ENCODE data around the gene KIAA0319L. TPM values are rescaled to one million over a fixed set of nuclear protein-coding genes. Genes with fewer than 3 reads are reported as not detected.

Gene KIAA0319L
- total and polyA plus RNA-seq, 2 experiments from 2014 or later, result 27.2 to 75.1 TPM

DNA sequence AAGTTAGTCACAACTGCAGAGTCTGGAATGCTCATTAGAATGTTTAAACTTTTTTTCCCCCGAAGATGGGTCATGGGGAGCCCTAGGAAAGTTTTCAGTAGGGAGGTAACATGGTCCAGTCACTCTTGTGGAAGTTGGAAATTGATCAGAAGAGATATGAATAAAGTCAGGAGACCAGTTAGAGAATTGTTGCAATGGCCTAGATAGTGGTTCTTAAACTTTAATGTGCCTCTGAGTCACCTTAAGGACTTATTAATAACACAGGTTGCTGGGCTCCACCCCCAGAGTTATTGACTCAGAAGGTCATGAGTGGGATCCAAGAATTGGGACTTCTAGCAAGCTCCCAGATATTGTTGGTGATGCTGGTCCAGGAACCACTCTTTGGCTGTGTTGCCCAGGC lies 12.7 kb upstream of the KIAA0319L start (continued):
- no peak for TF ChIP-seq ZNF462 (CRISPR knock-in tag; IDR thresholded peaks at IDR 0.05)
- no peak for TF ChIP-seq JUNB (IDR thresholded peaks at IDR 0.05; ENCODE audit: unreplicated experiment)

- no peak overlapping the region for H3K27ac Mint-ChIP-seq
These were observed 11.8 kb upstream of the KIAA0319L start for GRCh38 chr1:35568975-35569395.

More at GRCh38 chr1:35568975-35569395, 11.8 kb upstream of the KIAA0319L start:
- Histone ChIP-seq H3F3A (replicated peaks; ENCODE audit: low read depth) (peaks cover 16% of the 10 kb centered on the region; the same call in 1 of the 2 replicates), H3K27me3 (ENCODE audit: insufficient read depth) (peaks cover 60% of the 10 kb centered on the region), H3K4me2 (no peak overlapping the region), H3K36me3 (ENCODE audit: insufficient read depth) (no peaks in the 10 kb centered on the region), H3K4me1 (ENCODE audit: insufficient read depth) (peaks cover 4% of the 10 kb centered on the region; the same call in 1 of the 2 replicates), H3K4me3 (no peak overlapping the region), H4K20me1 (replicated peaks; ENCODE audit: insufficient read depth) (peaks cover 4% of the 10 kb centered on the region; the same call in 1 of the 2 replicates), H3K9me2 (ENCODE audit: insufficient read depth) (no peaks in the 10 kb centered on the region), H3K27ac (ENCODE audit: low read depth) (no peak overlapping the region), H2AFZ (no peak overlapping the region), H3K79me2 (replicated peaks; ENCODE audit: insufficient read depth) (no peaks in the 10 kb centered on the region)
- ATAC-seq, result peak; percentile 56
- Mint-ChIP-seq H3K4me1 (peaks cover 15% of the 10 kb centered on the region), H3K9me3 (no peaks in the 10 kb centered on the region; the same call in 2 of the 3 replicates), H3K27me3 (ENCODE audit: insufficient read depth, low read depth, poor library complexity) (peaks cover 50% of the 10 kb centered on the region), H3K36me3 (ENCODE audit: low read depth) (peaks cover 18% of the 10 kb centered on the region), H3K4me3 (no peak overlapping the region; the same call in 2 of the 3 replicates)
- TF ChIP-seq POLR2AphosphoS5 (IDR thresholded peaks at IDR 0.05; ENCODE audit: low read depth) (no peak), JUNB (IDR thresholded peaks at IDR 0.05; ENCODE audit: unreplicated experiment) (no peak), EZH2phosphoT487 (IDR thresholded peaks at IDR 0.05; ENCODE audit: unreplicated experiment) (no peak), ZNF331 (CRISPR knock-in tag; IDR thresholded peaks at IDR 0.05; ENCODE audit: low read depth) (no peak)
- TF ChIP-seq, protein P1, sequence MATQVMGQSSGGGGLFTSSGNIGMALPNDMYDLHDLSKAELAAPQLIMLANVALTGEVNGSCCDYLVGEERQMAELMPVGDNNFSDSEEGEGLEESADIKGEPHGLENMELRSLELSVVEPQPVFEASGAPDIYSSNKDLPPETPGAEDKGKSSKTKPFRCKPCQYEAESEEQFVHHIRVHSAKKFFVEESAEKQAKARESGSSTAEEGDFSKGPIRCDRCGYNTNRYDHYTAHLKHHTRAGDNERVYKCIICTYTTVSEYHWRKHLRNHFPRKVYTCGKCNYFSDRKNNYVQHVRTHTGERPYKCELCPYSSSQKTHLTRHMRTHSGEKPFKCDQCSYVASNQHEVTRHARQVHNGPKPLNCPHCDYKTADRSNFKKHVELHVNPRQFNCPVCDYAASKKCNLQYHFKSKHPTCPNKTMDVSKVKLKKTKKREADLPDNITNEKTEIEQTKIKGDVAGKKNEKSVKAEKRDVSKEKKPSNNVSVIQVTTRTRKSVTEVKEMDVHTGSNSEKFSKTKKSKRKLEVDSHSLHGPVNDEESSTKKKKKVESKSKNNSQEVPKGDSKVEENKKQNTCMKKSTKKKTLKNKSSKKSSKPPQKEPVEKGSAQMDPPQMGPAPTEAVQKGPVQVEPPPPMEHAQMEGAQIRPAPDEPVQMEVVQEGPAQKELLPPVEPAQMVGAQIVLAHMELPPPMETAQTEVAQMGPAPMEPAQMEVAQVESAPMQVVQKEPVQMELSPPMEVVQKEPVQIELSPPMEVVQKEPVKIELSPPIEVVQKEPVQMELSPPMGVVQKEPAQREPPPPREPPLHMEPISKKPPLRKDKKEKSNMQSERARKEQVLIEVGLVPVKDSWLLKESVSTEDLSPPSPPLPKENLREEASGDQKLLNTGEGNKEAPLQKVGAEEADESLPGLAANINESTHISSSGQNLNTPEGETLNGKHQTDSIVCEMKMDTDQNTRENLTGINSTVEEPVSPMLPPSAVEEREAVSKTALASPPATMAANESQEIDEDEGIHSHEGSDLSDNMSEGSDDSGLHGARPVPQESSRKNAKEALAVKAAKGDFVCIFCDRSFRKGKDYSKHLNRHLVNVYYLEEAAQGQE (IDR thresholded peaks at IDR 0.05; ENCODE audit: unreplicated experiment), result no peak
- TF ChIP-seq, protein P2, sequence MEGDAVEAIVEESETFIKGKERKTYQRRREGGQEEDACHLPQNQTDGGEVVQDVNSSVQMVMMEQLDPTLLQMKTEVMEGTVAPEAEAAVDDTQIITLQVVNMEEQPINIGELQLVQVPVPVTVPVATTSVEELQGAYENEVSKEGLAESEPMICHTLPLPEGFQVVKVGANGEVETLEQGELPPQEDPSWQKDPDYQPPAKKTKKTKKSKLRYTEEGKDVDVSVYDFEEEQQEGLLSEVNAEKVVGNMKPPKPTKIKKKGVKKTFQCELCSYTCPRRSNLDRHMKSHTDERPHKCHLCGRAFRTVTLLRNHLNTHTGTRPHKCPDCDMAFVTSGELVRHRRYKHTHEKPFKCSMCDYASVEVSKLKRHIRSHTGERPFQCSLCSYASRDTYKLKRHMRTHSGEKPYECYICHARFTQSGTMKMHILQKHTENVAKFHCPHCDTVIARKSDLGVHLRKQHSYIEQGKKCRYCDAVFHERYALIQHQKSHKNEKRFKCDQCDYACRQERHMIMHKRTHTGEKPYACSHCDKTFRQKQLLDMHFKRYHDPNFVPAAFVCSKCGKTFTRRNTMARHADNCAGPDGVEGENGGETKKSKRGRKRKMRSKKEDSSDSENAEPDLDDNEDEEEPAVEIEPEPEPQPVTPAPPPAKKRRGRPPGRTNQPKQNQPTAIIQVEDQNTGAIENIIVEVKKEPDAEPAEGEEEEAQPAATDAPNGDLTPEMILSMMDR (conservative IDR thresholded peaks at IDR 0.05; ENCODE audit: low read depth in 2 of 2), result peak; percentile 93 to 99
- DNase-seq (ENCODE audit: low spot score), result peak; percentile 87

Measured in GM23338 (cell line).